Muscle of back (tissue), 11 donors: Measurements from ENCODE around the gene ZNF646. TPM values are rescaled to one million over a fixed set of nuclear protein-coding genes. Genes with fewer than 3 reads are reported as not detected.
"Not testable (repeated sequence)": the region's sequence is repeated elsewhere in the genome, so short reads cannot be mapped to it uniquely, and the experiment has no call there.

Experiments used
- DNase-seq, 3 donors: peaks; one replicate each; pipeline versions ENCODE4 v3.0.0 to v3.0.0-alpha.2; 2013
- polyA plus RNA-seq, 10 donors: library from polyadenylated mRNA; unstranded; fragments of 120-200 nt; gene quantifications; one replicate each; pipeline ENCODE4 v1.2.1, GENCODE V29; 2013; ENCODE audit not compliant: insufficient read length in 10 of 10

Gene ZNF646
- polyA plus RNA-seq, 10 donors: 6.8 to 10.1 (median 8.4) TPM

DNA sequence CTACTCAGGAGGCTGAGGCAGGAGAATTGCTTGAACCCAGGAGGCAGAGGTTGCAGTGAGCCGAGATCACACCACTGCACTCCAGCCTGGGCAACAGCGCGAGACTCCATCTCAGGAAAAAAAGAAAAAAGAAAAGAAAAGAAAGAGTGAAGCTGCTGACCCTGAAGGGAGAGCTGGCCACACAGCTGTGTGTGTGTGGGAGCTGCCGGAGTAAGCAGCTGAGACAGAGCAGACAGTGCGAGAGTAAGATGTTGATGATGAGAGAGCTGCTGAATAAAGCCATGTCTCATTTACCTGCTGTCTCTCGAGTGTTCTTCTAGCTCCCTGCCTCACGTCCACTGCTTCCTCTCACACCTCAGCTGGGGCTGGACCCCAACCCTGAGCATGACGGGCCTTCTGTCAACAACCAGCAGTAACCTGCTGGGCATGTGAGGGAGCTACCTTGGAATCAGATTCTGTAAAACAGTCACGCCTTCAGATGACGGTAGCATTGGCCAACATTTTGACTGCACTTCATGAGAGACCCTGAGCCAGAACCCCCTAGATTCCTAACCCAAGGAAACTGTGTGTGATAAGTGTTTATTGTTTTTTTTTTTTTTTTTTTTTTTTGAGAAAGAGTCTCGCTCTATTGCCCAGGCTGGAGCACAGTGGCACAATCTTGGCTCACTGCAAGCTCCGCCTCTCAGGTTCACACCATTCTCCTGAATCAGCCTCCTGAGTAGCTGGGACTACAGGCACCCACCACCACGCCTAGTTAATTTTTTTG is 26.8 kb downstream of the ZNF646 start:
- not testable (repeated sequence) for DNase-seq

DNA sequence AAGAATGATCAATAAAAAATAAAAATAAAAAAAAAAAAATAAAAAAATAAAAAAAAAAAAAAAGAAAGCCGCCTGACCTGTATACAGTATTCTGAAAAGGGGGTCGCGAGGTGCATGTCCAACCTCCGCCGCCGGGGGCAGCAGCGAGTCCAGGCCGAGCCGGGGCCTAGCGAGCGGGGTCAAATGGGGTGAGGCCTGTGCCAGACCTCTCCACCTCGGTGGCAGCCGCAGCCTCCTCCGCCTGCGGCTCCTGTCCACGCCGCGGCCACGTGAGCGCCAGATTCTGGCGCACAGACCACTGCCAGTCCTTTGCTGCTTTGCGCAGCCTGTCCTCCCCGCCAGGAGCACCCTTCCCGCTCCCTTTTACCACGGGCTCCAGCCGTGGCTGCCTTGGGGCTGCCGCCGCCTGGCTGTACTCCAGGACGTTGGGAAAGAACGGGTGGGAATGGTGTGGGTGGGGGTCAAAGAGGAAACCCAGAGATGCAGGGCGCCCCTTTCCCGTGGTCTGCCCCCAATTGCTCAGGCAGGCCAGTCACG is 31.5 kb downstream of the ZNF646 start:
- DNase-seq: peak; percentile 45 to 78 (median 70)

DNA sequence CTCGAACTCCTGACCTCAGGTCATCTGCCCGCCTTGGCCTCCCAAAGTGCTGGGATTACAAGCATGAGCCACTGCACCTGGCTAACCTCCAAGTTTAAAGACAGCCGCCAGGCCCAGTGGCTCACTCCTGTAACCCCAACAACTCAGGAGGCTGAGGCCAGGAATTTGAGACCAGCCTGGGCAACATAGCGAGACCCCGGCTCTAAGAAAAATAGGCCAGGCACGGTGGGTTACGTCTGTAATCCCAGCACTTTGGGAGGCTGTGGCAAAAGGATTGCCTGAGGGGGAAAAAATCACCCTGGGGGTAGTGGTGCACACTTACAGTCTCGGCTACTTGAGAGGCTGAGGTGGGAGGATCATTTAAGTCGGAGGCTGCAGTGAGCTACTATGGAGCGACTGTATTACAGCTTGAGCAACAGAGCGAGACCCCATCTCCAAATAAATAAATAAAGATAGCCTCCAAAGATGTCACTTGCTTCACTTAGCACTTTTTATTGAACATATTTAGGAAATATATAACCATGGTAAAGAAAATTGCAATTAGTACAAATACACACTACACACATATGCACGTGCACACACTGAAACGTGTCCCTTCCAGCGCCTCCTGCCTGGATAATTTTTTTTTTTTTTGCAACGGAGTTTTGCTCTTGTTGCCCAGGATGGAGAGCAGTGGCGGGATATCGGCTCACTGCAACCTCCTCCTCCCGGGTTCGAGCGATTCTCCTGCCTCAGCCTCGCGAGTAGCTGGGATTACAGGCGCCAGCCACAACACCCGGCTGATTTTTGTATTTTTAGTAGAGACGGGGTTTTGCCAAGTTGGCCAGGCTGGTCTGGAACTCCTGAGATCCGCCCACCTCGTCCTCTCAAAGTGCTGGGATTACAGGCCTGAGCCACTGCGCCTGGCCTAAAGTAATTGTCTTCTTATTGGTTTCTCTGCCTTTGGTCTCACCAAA is 32.6 kb downstream of the ZNF646 start:
- no peak for DNase-seq

DNA sequence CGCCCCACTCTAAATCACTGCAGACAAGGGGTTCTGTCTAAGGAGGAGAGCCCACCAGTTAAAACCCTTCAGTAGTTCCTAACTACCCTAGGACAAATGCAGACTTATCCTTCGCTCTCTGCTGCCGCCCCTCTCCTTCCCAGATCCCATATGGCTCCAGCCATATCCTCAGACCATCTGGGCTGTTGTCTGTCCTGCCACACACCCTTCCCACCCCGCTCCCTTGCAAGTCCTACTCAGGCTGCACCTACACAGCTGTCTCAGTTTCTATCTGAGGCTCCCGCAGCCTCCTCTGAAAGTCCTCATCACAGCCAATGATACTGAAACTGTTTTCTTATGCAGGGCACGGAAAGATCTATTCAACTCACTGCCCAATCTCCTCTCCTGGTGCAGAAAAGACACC is 33.2 kb downstream of the ZNF646 start:
- no peak for DNase-seq

DNA sequence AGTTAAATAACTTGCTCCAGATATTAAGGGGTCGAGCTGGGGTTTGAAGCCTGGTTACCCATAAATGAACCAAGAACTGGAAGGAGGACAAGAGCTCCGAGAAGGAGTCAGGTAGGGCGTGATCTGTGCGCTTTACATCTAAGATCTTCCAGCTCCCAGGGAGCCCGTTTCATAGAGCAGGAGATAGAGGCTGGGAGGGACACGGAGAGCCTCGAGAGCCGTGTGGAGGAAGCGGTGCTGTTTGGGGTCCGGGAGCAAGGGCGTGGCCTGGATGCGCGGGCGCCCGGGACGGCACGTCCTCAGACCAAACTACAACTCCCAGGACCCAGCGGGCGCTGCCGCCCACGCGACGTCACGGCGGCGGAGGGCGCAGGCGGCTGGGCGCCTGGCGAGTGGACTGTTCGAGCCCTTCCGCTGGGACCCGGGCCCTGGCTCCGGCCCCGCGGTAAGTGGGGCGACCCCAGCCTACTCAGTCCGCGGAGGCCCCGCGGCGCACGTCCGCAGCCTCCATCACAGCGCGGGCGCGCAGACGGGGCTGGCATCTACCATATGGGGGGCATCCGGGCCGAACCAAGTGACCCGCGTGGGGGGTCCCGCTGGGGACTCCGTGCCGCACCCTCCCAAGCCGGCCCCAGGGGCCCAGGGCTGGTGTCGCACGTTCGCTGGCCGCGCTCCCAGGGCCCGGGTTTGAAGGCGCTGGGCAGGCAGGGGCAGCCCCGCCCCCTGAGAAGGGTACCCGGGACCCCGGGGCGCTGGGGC is 34.0 kb downstream of the ZNF646 start, which contains the start of gene BCKDK:
TSS of gene BCKDK (plus strand) at position 352 of the 759 bp plus-strand sequence. CDS start 838 bp downstream, outside the sequence.
- peak; percentile 58 to 91 (median 82) for DNase-seq

DNA sequence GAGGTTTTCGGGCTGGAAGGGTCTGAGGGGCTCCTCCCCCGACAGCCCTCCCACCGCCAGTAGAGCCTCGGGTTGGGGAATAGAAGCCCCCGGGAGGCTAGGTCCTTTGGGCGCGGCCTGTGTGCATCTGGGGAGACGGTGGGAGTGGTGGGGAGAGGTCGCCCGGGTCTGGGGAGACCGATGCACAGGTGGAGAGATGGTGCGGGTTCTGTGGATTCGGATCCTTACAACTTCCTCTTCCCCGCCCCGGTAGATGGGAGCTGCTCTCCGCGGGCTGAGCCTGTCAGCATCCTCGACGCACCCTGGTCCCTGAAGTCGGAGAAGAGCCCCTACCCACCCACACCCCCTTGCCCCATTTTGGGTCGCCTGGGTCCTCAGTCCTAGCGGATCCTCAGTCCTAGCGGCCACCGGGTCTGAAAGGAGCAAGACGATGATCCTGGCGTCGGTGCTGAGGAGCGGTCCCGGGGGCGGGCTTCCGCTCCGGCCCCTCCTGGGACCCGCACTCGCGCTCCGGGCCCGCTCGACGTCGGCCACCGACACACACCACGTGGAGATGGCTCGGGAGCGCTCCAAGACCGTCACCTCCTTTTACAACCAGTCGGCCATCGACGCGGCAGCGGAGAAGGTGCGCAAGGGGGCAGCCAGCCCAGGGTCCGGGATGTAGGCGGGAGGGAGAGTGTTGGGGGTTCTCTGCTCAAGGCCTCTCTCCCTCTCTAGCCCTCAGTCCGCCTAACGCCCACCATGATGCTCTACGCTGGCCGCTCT is 34.8 kb downstream of the ZNF646 start:
- DNase-seq: no peak

DNA sequence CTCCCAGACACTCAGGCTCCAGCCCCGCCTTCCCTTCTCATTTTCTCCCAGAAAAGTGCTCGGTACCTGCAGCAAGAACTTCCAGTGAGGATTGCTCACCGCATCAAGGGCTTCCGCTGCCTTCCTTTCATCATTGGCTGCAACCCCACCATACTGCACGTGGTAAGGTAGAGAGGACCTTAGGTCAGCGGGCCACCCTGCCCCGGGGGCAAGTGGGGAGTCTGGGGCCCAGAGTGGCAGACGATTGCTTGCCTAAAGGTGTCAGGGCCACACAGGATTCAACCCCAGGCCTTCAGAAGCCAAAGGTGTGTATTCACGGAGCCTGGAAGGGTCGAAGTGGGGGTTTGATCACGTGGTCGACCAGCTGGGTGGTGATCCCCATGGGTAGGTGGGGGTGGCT is 35.4 kb downstream of the ZNF646 start:
- DNase-seq: no peak

DNA sequence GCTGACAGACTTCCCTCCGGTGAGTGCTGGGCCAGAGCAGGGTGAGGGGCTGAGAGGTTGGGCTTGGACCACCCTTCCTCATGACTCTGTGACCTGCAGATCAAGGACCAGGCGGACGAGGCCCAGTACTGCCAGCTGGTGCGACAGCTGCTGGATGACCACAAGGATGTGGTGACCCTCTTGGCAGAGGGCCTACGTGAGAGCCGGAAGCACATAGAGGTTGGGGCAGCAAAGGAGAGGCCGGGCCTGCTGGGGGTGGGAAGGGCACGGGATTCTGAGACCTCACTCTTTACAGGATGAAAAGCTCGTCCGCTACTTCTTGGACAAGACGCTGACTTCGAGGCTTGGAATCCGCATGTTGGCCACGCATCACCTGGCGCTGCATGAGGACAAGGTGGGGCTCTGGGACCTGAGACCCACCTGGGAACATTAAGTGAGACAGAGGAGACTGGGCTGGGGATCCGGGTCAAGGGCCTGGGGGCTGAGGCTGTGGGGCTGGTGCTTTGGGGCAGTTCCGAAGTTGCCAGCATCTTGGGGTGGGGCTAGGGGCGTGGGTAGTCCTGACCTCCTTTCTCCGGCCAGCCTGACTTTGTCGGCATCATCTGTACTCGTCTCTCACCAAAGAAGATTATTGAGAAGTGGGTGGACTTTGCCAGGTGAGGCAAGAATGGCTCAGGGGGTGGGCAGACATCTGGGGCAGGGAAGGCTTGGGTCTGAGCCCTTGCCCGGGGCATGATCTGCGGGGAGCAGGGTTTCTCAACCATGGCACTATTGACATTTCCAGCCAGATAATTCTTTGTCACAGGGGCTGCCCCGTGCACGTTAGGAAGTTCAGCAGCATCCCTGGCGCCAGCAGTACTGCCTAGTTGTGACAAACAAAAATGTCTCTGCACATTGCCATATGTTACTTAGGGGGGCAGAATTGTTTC is 36.1 kb downstream of the ZNF646 start:
- DNase-seq: no peak

DNA sequence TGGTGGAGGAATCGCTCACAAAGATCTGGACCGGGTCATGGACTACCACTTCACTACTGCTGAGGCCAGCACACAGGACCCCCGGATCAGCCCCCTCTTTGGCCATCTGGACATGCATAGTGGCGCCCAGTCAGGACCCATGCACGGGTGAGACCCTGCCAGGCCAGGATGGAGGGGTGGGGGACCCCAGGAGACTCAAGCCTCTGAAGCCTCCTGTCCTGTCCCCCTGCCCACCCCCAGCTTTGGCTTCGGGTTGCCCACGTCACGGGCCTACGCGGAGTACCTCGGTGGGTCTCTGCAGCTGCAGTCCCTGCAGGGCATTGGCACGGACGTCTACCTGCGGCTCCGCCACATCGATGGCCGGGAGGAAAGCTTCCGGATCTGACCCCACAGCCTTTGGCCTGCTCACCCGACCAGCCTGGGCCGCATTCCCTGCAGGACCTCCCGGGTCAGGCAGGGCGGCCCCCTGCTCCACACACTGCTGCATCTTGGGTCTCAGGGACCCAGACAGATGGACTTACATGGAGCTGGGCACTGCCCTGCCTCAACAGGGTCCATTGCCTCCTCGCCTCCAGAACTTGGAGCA is 37.8 kb downstream of the ZNF646 start:
- no peak for DNase-seq

DNA sequence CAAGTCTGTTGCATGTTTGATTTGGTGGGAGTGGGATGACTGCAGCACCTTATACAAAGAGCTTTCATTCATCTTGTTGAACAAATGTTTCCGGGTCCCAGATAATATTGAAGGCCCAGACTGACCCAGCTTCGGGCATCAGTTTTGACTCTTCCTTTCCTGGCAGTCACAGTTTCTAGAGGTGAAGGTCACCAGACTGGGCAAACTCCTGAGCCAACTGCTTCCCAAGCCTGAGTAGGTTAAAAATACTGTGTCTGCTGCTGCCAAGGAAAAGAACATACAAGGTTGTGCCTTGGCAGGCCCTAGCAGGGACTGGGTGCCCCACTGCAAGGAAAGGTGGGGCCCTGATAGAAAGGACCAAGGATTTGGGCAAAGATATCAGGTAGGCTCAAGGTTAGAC is 38.5 kb downstream of the ZNF646 start:
- DNase-seq: no peak

DNA sequence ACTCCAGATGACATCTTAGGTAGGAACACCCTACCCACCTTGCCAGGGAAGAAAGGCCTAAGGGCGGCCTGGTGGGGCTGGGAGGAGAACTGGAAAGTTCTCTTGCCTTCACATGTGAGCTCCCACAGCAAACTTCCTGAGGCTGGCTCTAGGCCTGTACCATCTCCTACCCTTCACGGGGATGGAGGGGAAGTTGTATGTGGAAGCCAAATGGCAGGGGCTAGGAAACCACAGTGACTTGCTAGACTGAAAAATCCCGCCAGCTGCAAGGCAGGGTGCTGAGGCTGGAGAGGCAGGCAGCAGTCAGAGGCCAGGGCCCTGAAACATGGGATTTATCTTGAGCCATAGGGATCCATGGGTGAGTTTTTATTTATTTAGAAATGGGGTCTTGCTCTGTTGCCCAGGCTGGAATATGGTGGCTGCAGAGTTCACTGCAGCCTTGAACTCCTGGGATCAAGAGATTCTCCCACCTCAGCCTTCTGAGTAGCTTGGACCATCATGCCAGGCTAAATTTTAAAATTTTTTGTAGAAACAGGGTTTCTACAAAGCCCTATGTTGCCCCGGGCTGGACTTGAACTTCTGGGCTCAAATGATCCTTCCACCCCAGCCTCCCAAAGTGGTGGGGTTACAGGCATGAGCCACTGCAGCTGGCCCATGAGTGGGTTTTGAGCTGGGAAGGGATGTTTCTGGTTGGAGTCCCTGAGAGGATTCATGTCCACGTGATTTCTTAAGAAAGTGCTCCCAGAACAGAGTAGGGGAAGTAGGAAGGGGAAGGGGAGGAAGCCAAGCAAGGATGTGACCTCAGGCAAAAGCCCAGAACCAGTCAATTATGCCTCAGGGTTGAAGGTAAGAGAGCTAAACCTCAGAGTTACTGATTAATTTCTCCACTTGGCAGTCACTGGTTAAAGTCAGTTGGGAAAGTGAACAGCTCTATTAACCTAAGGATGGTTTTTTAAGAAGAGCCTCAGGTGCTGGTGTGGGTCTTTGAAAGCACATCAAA is 39.2 kb downstream of the ZNF646 start:
- DNase-seq: no peak

DNA sequence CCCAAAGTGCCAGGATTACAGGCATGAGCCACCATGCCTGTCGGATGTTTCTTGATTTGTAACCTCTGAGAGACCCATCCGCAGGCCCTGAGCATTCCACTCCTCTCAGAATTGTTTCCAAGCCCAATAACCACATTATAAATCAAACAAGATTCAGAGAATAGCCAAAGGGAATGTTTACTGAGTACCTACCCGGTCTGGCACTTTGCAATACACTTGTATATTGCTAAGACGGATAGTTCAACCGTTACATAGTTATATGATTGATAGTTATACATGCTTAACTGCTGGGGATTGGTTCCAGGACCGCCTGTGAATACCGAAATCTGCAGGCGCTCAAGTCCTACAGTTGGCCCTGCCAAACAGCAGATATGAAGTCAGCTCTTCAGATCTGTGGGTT is 40.2 kb downstream of the ZNF646 start:
- no peak for DNase-seq

DNA sequence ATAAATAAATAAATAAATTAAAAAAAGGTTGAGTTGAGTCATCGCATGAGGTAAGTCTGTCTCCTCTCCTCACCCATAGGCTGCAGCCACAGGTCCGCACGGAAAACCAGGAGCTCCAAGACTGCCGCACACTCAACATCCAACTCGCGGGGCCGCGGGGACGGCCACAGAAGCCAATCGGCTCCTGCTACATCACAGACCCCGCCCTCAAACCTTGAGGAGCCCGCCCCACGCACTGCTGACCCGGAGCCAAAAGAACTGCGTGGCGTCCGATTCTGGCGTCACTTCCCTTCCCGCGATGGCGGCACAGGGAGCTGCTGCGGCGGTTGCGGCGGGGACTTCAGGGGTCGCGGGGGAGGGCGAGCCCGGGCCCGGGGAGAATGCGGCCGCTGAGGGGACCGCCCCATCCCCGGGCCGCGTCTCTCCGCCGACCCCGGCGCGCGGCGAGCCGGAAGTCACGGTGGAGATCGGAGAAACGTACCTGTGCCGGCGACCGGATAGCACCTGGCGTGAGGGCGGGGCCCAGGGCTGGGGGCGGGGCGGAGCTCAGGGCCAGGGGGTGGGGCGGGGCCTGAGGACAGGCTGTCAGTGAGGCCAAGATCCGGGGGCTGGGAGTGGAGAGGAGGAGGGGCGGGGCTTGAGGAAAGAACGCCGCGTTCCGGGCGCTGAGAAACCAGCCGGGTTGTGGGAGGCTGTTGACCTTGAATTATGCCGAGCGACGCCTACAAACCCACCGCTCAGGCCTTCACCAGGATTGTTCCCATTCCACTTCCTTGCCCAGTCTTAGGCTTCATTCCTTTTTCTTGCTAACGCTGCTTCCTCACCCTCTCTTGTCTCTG is 43.4 kb downstream of the ZNF646 start, which contains the start of gene KAT8:
TSS of gene KAT8 (plus strand) at position 281 of the 839 bp plus-strand sequence. CDS start at position 299, 18 bp downstream.
- peak; percentile 98 to 99 (median 98) for DNase-seq

DNA sequence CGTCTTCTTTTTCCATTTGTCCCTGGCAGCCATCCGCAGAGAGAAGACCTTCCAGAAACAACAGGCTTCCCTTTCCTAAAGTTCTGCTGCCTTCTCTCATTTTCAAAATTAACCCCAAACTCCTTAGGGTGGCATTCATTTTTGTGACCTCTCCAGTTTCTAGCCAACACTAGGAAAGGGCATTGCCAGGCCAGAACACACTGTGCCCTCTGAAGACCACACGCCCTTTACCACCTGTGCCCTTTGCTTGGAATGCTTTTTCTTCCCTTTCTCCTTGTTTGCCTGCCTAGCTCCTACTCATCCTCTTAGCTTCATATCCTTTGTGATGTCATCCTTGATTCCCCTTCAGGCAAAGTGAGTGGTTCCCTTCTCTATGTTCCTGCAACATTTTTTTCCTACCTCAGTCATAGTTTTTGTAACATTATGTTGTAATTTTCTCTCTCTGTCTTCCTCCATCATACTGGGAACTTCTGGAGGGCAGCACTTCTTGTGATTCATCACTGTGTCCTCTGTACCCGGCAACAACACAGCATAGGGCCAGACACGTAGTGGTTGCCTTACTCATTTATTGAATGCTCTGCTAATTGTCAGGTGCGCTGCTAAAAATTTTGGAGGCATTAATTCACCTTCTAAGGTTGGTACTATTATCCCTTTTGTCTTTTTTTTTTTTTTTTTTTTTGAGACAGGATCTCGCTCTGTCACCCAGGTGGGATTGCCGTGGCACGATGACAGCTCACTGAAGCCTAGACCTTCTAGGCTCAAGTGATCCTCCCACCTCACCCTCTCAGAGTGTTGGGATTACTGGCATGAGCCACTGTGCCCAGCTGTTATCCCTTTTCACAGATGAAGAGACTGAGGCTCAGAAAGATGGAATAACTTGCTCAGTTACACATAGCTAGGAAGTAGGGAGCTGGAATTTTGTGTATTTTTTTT is 44.3 kb downstream of the ZNF646 start:
- DNase-seq: no peak

DNA sequence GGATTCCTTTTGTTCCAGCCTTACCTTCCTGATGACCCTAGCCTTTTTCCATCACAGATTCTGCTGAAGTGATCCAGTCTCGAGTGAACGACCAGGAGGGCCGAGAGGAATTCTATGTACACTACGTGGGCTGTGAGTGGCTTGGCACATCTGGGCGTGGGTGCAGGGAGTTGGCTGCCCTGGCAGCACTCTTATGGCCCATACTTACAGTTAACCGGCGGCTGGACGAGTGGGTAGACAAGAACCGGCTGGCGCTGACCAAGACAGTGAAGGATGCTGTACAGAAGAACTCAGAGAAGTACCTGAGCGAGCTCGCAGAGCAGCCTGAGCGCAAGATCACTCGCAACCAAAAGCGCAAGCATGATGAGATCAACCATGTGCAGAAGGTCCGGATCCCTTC is 45.9 kb downstream of the ZNF646 start:
- DNase-seq: no peak

DNA sequence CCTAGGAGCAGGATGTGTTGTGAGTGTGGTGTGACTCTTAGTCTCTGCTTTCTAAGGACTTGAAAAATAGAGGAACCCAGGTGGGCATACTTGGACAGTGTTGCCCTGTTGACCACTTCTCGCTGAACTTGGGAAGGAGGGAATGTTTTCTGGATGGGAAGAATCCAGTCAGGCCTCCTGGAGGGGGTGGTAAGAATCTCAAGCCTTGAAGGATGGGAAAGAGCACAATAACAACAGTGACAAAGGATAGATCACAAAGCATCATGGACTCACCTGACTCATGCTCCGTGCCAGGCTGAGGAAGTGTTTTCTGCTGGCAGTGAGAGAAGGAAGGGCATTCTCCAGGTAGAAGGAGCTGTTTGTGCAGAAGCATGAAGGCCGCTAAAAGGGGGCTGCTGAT is 51.6 kb downstream of the ZNF646 start:
- DNase-seq: peak in 1 of 3 donors; percentile 1
